OCI-LY7 (cell line): Measurements from ENCODE around the gene SLC30A2. TPM values are rescaled to one million over a fixed set of nuclear protein-coding genes. Genes with fewer than 3 reads are reported as not detected.

Experiments used
- BruUV-seq: library from RNA; stranded (reverse); fragments of 400-500 nt; replicated peaks from 2 replicates; lab custom pipeline; 2021; lab: Mats Ljungman, UMichigan
- CTCF ChIA-PET: fragments of 300-600 bp; sonication (Branson Sonifier 250); formaldehyde crosslinking; loops from one replicate; lab custom pipeline; 2022; ENCODE audit warnings: antibody characterized with exemption; ENCODE audit not compliant: unreplicated experiment; lab: Charles Lee
- POLR2A ChIA-PET: fragments of 300-600 bp; sonication (Branson Sonifier 250); formaldehyde crosslinking; loops from one replicate; lab custom pipeline; 2022; ENCODE audit warnings: antibody characterized with exemption; lab: Charles Lee
- DNase-seq: peaks from one replicate; pipeline ENCODE4 v3.0.0-alpha.2; 2015; ENCODE audit warnings: low spot score
- H2AFZ ChIP-seq: fragments of 200-600 bp; sonication (generic), shearing (Covaris generic); 2 replicates; pipeline ENCODE4 v1.6.1; 2014; ENCODE audit warnings: mild to moderate bottlenecking, antibody characterized with exemption, low read length, moderate library complexity
- H3K27ac ChIP-seq: fragments of 200-600 bp; sonication (generic); 2 replicates; pipeline ENCODE4 v1.5.1; 2014; ENCODE audit warnings: mixed run types, low read depth, mild to moderate bottlenecking, moderate library complexity, low read length, inconsistent platforms; ENCODE audit not compliant: poor library complexity, severe bottlenecking
- H3K36me3 ChIP-seq: fragments of 200-600 bp; sonication (generic); 2 replicates; pipeline ENCODE4 v1.6.1; 2014; ENCODE audit warnings: mild to moderate bottlenecking, antibody characterized with exemption, low read length, moderate library complexity, mixed read lengths; ENCODE audit not compliant: insufficient read depth
- H3K4me1 ChIP-seq: fragments of 200-600 bp; sonication (generic); 2 replicates; pipeline ENCODE4 v1.5.1; 2014; ENCODE audit warnings: mild to moderate bottlenecking, low read length; ENCODE audit not compliant: insufficient read depth, poor library complexity, severe bottlenecking
- H3K4me2 ChIP-seq: fragments of 200-600 bp; sonication (generic); 2 replicates; pipeline ENCODE4 v1.6.1; 2014; ENCODE audit warnings: mild to moderate bottlenecking, low read length
- H3K4me3 ChIP-seq: fragments of 200-600 bp; sonication (generic); 2 replicates; pipeline ENCODE4 v1.5.1; 2014; ENCODE audit warnings: mild to moderate bottlenecking, low read depth, low read length; ENCODE audit not compliant: poor library complexity, severe bottlenecking
- H3K79me2 ChIP-seq: fragments of 200-600 bp; sonication (generic); 2 replicates; pipeline ENCODE4 v1.6.1; 2016; ENCODE audit warnings: low read depth, mild to moderate bottlenecking, low read length, moderate library complexity, mixed read lengths; ENCODE audit not compliant: insufficient read depth
- H3K9me2 ChIP-seq: fragments of 200-600 bp; sonication (generic); 2 replicates; pipeline ENCODE4 v1.6.1; 2016; ENCODE audit warnings: mild to moderate bottlenecking, low read length, mixed read lengths; ENCODE audit not compliant: insufficient read depth
- H3K9me3 ChIP-seq: fragments of 200-600 bp; sonication (generic); 2 replicates; pipeline ENCODE4 v1.6.1; 2014; ENCODE audit warnings: mild to moderate bottlenecking, mixed run types, low read length, mixed read lengths
- H4K20me1 ChIP-seq: fragments of 200-600 bp; sonication (generic); 2 replicates; pipeline ENCODE4 v1.6.1; 2014; ENCODE audit warnings: mild to moderate bottlenecking, antibody characterized with exemption, low read length, moderate library complexity, mixed read lengths; ENCODE audit not compliant: insufficient read depth
- EZH2phosphoT487 ChIP-seq: fragments of 200-600 bp; sonication (generic); IDR thresholded peaks from 2 replicates; pipeline ENCODE4 v1.6.1; 2018; ENCODE audit warnings: low read depth, borderline replicate concordance, mild to moderate bottlenecking, mixed run types, antibody characterized with exemption, low read length, moderate library complexity, mixed read lengths
- intact Hi-C: fragments of 100-400 bp; cut with micrococcal nuclease; formaldehyde crosslinking; loops from one replicate; pipeline ENCODE4 v1.10.0; 2022; ENCODE audit not compliant: unreplicated experiment
- total RNA-seq, 2 experiments: library from RNA; depleted of rRNA in 1 of 2; stranded (reverse); fragments of >200 nt in 1 of 2; shearing (Covaris generic) in 1 of 2; gene quantifications; 2 replicates each; pipeline ENCODE4 v1.2.3, GENCODE V29; 2014 to 2022
- TF ChIP-seq, protein P1 (sequence below): fragments of 200-600 bp; sonication (generic); conservative IDR thresholded peaks from 2 replicates; pipeline ENCODE4 v1.5.1; 2014; ENCODE audit warnings: mild to moderate bottlenecking, antibody characterized with exemption, low read length, moderate library complexity, mixed read lengths

Gene SLC30A2
- total RNA-seq, 2 experiments from 2014 or later, result not detected

DNA sequence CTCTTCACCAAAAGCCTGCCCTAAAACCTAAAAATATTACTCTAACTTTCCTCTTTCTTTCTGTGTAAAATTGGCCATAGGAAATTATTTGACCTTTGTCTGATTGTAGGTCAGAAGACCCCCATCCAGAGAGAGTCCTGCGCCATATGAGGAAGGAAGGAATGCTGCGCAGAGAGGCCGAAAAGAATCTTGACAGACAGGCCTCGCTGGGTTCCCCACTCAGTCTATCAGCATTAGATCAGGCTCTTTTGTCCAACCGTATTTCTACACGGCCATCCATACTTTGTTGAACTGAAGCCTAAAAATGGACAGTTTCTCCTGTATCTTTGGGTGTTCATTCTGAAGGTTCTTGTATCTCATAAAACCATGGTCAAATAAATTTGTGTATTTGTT lies 4.3 kb upstream of the SLC30A2 start:
- TF ChIP-seq, protein P1, sequence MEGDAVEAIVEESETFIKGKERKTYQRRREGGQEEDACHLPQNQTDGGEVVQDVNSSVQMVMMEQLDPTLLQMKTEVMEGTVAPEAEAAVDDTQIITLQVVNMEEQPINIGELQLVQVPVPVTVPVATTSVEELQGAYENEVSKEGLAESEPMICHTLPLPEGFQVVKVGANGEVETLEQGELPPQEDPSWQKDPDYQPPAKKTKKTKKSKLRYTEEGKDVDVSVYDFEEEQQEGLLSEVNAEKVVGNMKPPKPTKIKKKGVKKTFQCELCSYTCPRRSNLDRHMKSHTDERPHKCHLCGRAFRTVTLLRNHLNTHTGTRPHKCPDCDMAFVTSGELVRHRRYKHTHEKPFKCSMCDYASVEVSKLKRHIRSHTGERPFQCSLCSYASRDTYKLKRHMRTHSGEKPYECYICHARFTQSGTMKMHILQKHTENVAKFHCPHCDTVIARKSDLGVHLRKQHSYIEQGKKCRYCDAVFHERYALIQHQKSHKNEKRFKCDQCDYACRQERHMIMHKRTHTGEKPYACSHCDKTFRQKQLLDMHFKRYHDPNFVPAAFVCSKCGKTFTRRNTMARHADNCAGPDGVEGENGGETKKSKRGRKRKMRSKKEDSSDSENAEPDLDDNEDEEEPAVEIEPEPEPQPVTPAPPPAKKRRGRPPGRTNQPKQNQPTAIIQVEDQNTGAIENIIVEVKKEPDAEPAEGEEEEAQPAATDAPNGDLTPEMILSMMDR, result no peak
- TF ChIP-seq EZH2phosphoT487, result no peak
- Histone ChIP-seq H4K20me1 (no peaks in the 10 kb centered on the region), H3K4me3 (no peak overlapping the region), H3K9me3 (no peaks in the 10 kb centered on the region), H3K9me2 (no peaks in the 10 kb centered on the region), H3K4me2 (no peak overlapping the region), H3K27ac (no peak overlapping the region), H3K36me3 (no peaks in the 10 kb centered on the region), H2AFZ (no peak overlapping the region), H3K79me2 (no peaks in the 10 kb centered on the region), H3K4me1 (no peaks in the 10 kb centered on the region)
- ChIA-PET POLR2A (no interaction called here), CTCF (no interaction called here)
- intact Hi-C loops, result no loop called here
- no TSS peak for BruUV-seq
- DNase-seq, result no peak

DNA sequence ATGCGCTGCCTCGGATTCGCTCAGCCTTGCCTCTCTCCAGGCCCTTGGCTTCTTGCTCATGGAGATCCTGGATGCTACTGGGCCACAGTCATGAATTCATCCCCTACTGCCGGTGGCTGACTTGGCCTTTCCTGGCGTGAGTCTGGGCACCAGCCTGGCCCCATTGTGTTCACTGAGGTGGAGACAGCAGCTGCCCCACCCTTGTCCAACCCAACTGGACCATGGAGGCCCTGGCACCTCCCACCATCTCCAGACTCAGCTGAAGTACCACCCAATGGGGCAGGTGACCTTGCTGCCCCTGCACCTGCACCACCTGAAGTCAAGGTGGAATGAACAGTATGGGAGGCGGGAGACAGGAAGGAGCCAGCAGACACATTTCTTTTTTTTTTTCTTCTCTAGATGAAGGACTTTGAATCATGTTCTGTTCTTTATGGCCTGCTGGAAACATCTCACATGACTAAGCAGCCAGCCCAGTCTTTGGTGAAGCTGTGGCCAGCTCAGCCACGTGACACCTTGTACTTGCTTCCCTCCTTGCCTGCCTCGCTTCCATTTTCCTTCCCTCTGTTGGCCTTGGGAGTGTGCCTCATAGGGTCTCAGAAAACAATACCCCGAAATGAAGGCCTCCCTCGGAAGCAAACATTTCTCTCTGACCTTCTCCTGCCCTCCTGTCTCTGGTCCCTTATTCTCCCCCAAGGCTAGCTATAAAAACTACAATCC lies 3.8 kb upstream of the SLC30A2 start:
- no TSS peak for BruUV-seq
- H2AFZ ChIP-seq, result no peak overlapping the region
- POLR2A ChIA-PET, result no interaction called here
- no peak overlapping the region for H3K4me3 ChIP-seq
- H3K27ac ChIP-seq, result no peak overlapping the region
- no peak for TF ChIP-seq EZH2phosphoT487
- TF ChIP-seq, protein P1, result no peak
- intact Hi-C loops, result no loop called here
- no peak for DNase-seq
- H3K4me2 ChIP-seq, result no peak overlapping the region
- CTCF ChIA-PET, result no interaction called here
- no peaks in the 10 kb centered on the region for H3K4me1 ChIP-seq
- H3K36me3 ChIP-seq, result no peaks in the 10 kb centered on the region
- H3K9me3 ChIP-seq, result no peaks in the 10 kb centered on the region
- no peaks in the 10 kb centered on the region for H3K79me2 ChIP-seq
- H3K9me2 ChIP-seq, result no peaks in the 10 kb centered on the region
- H4K20me1 ChIP-seq, result no peaks in the 10 kb centered on the region

DNA sequence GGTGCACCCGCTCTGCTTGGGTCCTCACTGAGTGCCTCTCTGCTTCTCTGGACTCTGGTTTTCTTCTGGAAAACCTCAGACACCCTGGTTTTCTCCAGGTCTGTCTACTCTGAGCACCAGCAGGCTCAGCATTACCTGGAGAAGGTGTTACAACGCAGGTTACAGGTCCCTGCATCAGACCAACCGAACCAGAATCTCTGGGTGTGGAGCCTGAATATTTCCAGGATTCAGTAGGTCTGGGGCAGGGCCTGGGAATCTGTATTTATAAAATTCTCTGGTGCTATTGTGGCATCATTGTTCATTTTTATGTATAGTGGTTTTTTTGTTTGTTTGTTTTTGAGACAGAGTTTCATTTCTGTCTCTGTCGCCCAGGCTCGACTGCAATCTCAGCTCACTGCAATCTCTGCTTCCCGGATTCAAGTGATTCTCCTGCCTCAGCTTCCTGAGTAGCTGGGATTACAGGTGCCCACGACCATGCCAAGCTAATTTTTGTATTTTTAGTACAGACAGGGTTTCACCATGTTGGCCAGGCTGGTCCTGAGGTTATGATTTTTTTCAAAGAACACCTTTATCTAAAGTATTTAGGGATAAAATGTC lies 1.5 kb upstream of the SLC30A2 start:
- H2AFZ ChIP-seq, result no peak overlapping the region
- H3K27ac ChIP-seq, result no peak overlapping the region
- no peaks in the 10 kb centered on the region for H3K79me2 ChIP-seq
- intact Hi-C loops, result no loop called here
- POLR2A ChIA-PET, result interaction anchor here (0.7 kb wide), 2 partner anchors 23 to 1800 kb away, joined by 4 read pairs; no protein-coding TSS in a partner anchor
- no peaks in the 10 kb centered on the region for H3K36me3 ChIP-seq
- DNase-seq, result no peak
- BruUV-seq, result no TSS peak
- no peaks in the 10 kb centered on the region for H4K20me1 ChIP-seq
- TF ChIP-seq, protein P1, result no peak
- TF ChIP-seq EZH2phosphoT487, result no peak
- no peaks in the 10 kb centered on the region for H3K4me1 ChIP-seq
- no peaks in the 10 kb centered on the region for H3K9me2 ChIP-seq
- H3K9me3 ChIP-seq, result no peaks in the 10 kb centered on the region
- no peak overlapping the region for H3K4me3 ChIP-seq
- CTCF ChIA-PET, result no interaction called here
- H3K4me2 ChIP-seq, result no peak overlapping the region
